ENCODE measurements around the gene D2HGDH. TPM values are rescaled to one million over a fixed set of nuclear protein-coding genes. Genes with fewer than 3 reads are reported as not detected.
A peak's percentile ranks its signal among the peaks of the same experiment; 100 is the strongest.

Gene D2HGDH
- total RNA-seq, 1 experiment from 2014 or later: 10.0 TPM

DNA sequence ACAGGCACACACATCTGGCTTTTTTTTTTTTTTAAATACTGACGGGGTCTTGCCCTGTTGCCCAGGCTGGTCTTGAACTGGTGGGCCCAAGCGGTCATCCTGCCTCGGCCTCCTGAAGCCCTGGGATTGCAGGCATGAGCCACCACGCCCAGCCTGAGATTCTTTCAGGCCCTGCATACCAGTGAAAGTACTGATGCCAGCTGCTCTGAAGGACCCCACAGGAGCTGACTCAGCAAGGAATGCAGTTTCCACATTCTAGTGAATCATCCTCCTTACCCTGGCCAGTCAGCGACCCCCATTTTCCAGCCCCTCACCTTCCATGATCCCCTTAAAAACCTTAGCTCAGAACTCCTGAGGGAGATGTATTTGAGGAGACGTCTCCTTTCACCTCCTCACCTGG, 42.0 kb upstream of the D2HGDH start:
- peaks cover 10 to 31% (median 10%) of the 10 kb centered on the region in 3 experiments for H3K36me3 Mint-ChIP-seq (ENCODE audit: insufficient read depth in 1 of 3, low read depth in 3 of 3)
- peaks cover 6 to 10% of the 10 kb centered on the region in 2 experiments for H3K4me1 Mint-ChIP-seq
- H3K9me3 ChIP-seq (ENCODE audit: control insufficient read depth, low read depth, low read length): no peaks in the 10 kb centered on the region
- H3K4me2 ChIP-seq (ENCODE audit: insufficient read depth, insufficient read length, low read length): no peak overlapping the region
- peaks cover 3% of the 10 kb centered on the region for H3K23me2 ChIP-seq (ENCODE audit: insufficient read length, low read depth, low read length, poor library complexity, severe bottlenecking)
- no peak overlapping the region for H3K27ac ChIP-seq (ENCODE audit: insufficient read length, low read depth, low read length)
- H2BK20ac ChIP-seq (ENCODE audit: low read depth, low read length, poor library complexity, severe bottlenecking): no peak overlapping the region
- TF ChIP-seq, protein P1, sequence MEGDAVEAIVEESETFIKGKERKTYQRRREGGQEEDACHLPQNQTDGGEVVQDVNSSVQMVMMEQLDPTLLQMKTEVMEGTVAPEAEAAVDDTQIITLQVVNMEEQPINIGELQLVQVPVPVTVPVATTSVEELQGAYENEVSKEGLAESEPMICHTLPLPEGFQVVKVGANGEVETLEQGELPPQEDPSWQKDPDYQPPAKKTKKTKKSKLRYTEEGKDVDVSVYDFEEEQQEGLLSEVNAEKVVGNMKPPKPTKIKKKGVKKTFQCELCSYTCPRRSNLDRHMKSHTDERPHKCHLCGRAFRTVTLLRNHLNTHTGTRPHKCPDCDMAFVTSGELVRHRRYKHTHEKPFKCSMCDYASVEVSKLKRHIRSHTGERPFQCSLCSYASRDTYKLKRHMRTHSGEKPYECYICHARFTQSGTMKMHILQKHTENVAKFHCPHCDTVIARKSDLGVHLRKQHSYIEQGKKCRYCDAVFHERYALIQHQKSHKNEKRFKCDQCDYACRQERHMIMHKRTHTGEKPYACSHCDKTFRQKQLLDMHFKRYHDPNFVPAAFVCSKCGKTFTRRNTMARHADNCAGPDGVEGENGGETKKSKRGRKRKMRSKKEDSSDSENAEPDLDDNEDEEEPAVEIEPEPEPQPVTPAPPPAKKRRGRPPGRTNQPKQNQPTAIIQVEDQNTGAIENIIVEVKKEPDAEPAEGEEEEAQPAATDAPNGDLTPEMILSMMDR (conservative IDR thresholded peaks at IDR 0.05): no peak
- no peak overlapping the region for H3K14ac ChIP-seq (ENCODE audit: insufficient read depth, low read length)
- H3K4me1 ChIP-seq (ENCODE audit: insufficient read depth, low read length): no peaks in the 10 kb centered on the region
- H2BK5ac ChIP-seq (ENCODE audit: insufficient read length, low read length): no peak overlapping the region
- no peak overlapping the region for H2AFZ ChIP-seq (ENCODE audit: low read length)
- no peak overlapping the region for H2BK12ac ChIP-seq (ENCODE audit: insufficient read length, low read depth, low read length)
- H2BK15ac ChIP-seq (ENCODE audit: low read depth, low read length): no peak overlapping the region
- 0 out of 2 replicates have a peak, but pooled peaks cover 2% of the 10 kb centered on the region for H3K79me2 ChIP-seq (ENCODE audit: insufficient read depth, low read length)
- no CpG with 5 or more reads among the region's 6 CpGs for WGBS (ENCODE audit: extremely low coverage, insufficient read length, low lambda C conversion rate)
- no peak overlapping the region for H4K91ac ChIP-seq (ENCODE audit: insufficient read length, low read depth, low read length)
- no peak overlapping the region for H3K23ac ChIP-seq (ENCODE audit: insufficient read length, low read depth, low read length)
- H4K8ac ChIP-seq (replicated peaks; ENCODE audit: insufficient read length, low read depth, low read length): no peak overlapping the region
- no peak overlapping the region for H3K56ac ChIP-seq (ENCODE audit: insufficient read length, low read depth, low read length)
- no peak overlapping the region for H3K4ac ChIP-seq (ENCODE audit: low read depth, low read length)
- no peak overlapping the region for H3K9ac ChIP-seq (ENCODE audit: extremely low read depth, insufficient read length, low read length)
- H3K27me3 Mint-ChIP-seq (ENCODE audit: low read depth): no peaks in the 10 kb centered on the region
- H3T11ph ChIP-seq (ENCODE audit: low read length): no peak overlapping the region
- H3K27me3 ChIP-seq (ENCODE audit: insufficient read depth, low read length): no peaks in the 10 kb centered on the region
- no peaks in the 10 kb centered on the region for H3K79me1 ChIP-seq (ENCODE audit: insufficient read depth, low read depth, low read length, poor library complexity, severe bottlenecking)
- H4K20me1 ChIP-seq (ENCODE audit: control insufficient read depth, insufficient read depth, insufficient read length): peaks cover 2% of the 10 kb centered on the region
- H2BK120ac ChIP-seq (ENCODE audit: low read depth, low read length, poor library complexity, severe bottlenecking): no peak overlapping the region
- H3K18ac ChIP-seq (ENCODE audit: insufficient read length, low read depth, low read length): no peak overlapping the region
- no peak overlapping the region for H2AK5ac ChIP-seq (ENCODE audit: insufficient read length, low read length)
- H3K27ac Mint-ChIP-seq: peak overlapping the region in 1 of 3 experiments; percentile 59; a peak in 1 of 7 replicates
- no peak overlapping the region for H4K5ac ChIP-seq (ENCODE audit: insufficient read length, low read depth, low read length)
- H3K9me3 Mint-ChIP-seq: no peaks in the 10 kb centered on the region
- H3K4me3 Mint-ChIP-seq: no peak overlapping the region
- DNase-seq: no peak
